SU-DHL-6 (cell line): ENCODE results near the gene SDK2.

Experiments used
- H2AFZ ChIP-seq: fragments of 200-600 bp; sonication (generic); 2 replicates; pipeline ENCODE4 v1.6.1; 2014; ENCODE audit warnings: low read depth, mild to moderate bottlenecking, moderate library complexity, mixed read lengths, antibody characterized with exemption, low read length; ENCODE audit not compliant: severe bottlenecking
- H3F3A ChIP-seq: fragments of 200-600 bp; shearing (Covaris generic); 2 replicates; pipeline ENCODE4 v1.6.0; 2016; ENCODE audit warnings: antibody characterized with exemption, mild to moderate bottlenecking; ENCODE audit not compliant: insufficient read depth
- H3K27ac ChIP-seq: fragments of 200-600 bp; sonication (generic); 2 replicates; pipeline ENCODE4 v1.5.1; 2016; ENCODE audit warnings: low read depth, mild to moderate bottlenecking, low read length, moderate library complexity, mixed read lengths
- H3K27me3 ChIP-seq: fragments of 200-600 bp; sonication (generic), shearing (Covaris generic); 2 replicates; pipeline ENCODE4 v1.6.0; 2014; ENCODE audit warnings: mild to moderate bottlenecking, low read length
- H3K36me3 ChIP-seq: fragments of 200-600 bp; sonication (generic); 2 replicates; pipeline ENCODE4 v1.6.1; 2014; ENCODE audit warnings: mild to moderate bottlenecking, low read length, mixed read lengths
- H3K4me2 ChIP-seq: fragments of 300-600, 200-600 bp; shearing (Covaris generic), sonication (generic); 2 replicates; pipeline ENCODE4 v1.6.0; 2014; ENCODE audit warnings: low read length, low read depth, mild to moderate bottlenecking; ENCODE audit not compliant: poor library complexity, severe bottlenecking
- H3K4me3 ChIP-seq: fragments of 200-600 bp; sonication (generic); 2 replicates; pipeline ENCODE4 v1.5.1; 2014; ENCODE audit warnings: antibody characterized with exemption, low read length, mild to moderate bottlenecking, mixed read lengths; ENCODE audit not compliant: insufficient read depth, poor library complexity, severe bottlenecking
- H3K79me2 ChIP-seq: fragments of 200-600 bp; sonication (generic); 2 replicates; pipeline ENCODE4 v1.6.1; 2014; ENCODE audit warnings: mild to moderate bottlenecking, low read length, moderate library complexity; ENCODE audit not compliant: insufficient read depth
- H3K9ac ChIP-seq: fragments of 200-600 bp; sonication (generic); 2 replicates; pipeline ENCODE4 v1.7.0; 2014; ENCODE audit warnings: mild to moderate bottlenecking, low read length
- H3K9me2 ChIP-seq: fragments of 200-600 bp; sonication (generic); replicated peaks from 2 replicates; pipeline ENCODE4 v1.6.1; 2014; ENCODE audit warnings: low read length; ENCODE audit not compliant: insufficient read depth
- H3K9me3 ChIP-seq: fragments of 200-600 bp; sonication (generic); 2 replicates; pipeline ENCODE4 v1.6.1; 2014; ENCODE audit warnings: low read length, mixed read lengths; ENCODE audit not compliant: insufficient read depth
- H4K20me1 ChIP-seq: fragments of 200-600 bp; sonication (generic); 2 replicates; pipeline ENCODE4 v1.6.1; 2014; ENCODE audit warnings: low read depth, mild to moderate bottlenecking, antibody characterized with exemption, low read length, moderate library complexity, mixed read lengths
- EZH2phosphoT487 ChIP-seq: fragments of 200-600 bp; sonication (generic), shearing (Covaris generic); conservative IDR thresholded peaks from 2 replicates; pipeline ENCODE4 v1.6.1; 2018; ENCODE audit warnings: mild to moderate bottlenecking, antibody characterized with exemption, low read length, moderate library complexity, mixed read lengths
- TF ChIP-seq, protein P1 (sequence below): fragments of 200-600 bp; sonication (generic); IDR thresholded peaks from one replicate; pipeline ENCODE4 v1.5.1; 2017; ENCODE audit warnings: antibody characterized with exemption, mild to moderate bottlenecking, low read length, moderate library complexity; ENCODE audit not compliant: insufficient read depth, poor library complexity, severe bottlenecking

SDK2 gene

DNA sequence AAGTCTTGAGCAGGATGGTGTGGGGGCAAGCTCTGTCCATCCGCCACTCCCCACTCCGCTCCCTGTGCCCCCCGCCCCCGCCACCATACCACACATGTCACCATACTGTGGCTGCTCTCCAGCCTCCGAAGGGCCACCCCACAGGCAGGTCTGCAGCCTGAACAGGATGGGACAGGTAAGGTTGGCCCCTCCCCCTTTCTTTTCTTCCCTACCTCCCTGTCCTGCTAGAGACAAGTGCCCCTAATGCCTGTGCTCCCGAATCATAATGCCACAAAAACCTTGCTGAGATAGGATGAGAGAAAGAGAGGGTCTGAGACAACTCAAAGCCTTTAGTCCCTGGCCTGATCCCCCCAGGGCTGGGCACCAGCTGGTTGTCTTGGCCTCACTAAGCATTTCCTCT is 84.7 kb downstream of the SDK2 start:
- H3K27ac ChIP-seq: no peak overlapping the region
- no peaks in the 10 kb centered on the region for H3K9me3 ChIP-seq
- H3K27me3 ChIP-seq: no peaks in the 10 kb centered on the region
- no peak overlapping the region for H3K4me3 ChIP-seq
- no peaks in the 10 kb centered on the region for H3K79me2 ChIP-seq
- H4K20me1 ChIP-seq: no peaks in the 10 kb centered on the region
- TF ChIP-seq EZH2phosphoT487: no peak
- TF ChIP-seq, protein P1, sequence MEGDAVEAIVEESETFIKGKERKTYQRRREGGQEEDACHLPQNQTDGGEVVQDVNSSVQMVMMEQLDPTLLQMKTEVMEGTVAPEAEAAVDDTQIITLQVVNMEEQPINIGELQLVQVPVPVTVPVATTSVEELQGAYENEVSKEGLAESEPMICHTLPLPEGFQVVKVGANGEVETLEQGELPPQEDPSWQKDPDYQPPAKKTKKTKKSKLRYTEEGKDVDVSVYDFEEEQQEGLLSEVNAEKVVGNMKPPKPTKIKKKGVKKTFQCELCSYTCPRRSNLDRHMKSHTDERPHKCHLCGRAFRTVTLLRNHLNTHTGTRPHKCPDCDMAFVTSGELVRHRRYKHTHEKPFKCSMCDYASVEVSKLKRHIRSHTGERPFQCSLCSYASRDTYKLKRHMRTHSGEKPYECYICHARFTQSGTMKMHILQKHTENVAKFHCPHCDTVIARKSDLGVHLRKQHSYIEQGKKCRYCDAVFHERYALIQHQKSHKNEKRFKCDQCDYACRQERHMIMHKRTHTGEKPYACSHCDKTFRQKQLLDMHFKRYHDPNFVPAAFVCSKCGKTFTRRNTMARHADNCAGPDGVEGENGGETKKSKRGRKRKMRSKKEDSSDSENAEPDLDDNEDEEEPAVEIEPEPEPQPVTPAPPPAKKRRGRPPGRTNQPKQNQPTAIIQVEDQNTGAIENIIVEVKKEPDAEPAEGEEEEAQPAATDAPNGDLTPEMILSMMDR: no peak
- no peak overlapping the region for H2AFZ ChIP-seq
- H3F3A ChIP-seq: no peaks in the 10 kb centered on the region
- no peaks in the 10 kb centered on the region for H3K36me3 ChIP-seq
- no peak overlapping the region for H3K9ac ChIP-seq
- H3K9me2 ChIP-seq: no peaks in the 10 kb centered on the region
- no peak overlapping the region for H3K4me2 ChIP-seq

DNA sequence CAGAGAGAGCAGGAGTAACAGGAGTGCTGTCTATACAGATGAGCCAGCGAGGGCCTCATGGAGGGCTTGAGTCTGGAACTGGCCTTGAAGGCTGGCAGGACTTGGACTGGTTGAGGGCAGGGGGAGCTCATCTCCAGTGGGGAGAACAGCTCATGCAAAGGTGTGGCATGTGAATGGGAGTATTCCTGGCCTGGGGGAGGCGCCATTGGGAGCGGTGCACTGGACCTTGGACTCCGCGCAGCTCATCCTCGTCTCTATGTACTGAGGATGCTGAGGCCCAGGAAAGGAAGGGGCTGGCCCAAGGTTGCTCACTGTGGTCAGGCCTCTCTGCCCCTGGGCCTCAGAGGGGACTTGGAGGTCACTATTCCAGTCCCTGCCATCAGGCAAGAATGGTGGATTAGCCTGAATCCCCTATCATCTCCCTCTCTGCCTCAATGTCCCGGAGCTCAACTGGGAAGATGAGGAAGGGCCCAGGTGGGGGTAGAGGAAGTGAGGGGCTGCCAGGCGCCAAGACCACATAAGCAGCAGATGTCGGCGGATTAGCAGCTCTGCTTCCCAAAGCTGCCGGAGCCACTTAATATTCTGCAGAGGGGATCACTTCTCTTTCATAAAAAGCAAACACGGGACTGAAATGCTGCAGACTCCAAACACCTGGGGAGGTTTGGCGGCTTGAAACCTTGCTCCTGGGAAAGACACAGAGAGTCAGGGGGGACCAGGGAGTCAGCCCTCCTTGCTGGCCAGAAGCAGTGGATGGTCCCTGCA is 88.9 kb downstream of the SDK2 start:
- H3K9ac ChIP-seq: no peak overlapping the region
- no peak for TF ChIP-seq EZH2phosphoT487
- TF ChIP-seq, protein P1: no peak
- no peaks in the 10 kb centered on the region for H3K79me2 ChIP-seq
- no peak overlapping the region for H2AFZ ChIP-seq
- no peaks in the 10 kb centered on the region for H3K27me3 ChIP-seq
- H3K9me3 ChIP-seq: no peaks in the 10 kb centered on the region
- no peaks in the 10 kb centered on the region for H3F3A ChIP-seq
- H4K20me1 ChIP-seq: no peaks in the 10 kb centered on the region
- no peaks in the 10 kb centered on the region for H3K36me3 ChIP-seq
- no peak overlapping the region for H3K27ac ChIP-seq
- no peak overlapping the region for H3K4me3 ChIP-seq
- no peak overlapping the region for H3K4me2 ChIP-seq
- H3K9me2 ChIP-seq: no peaks in the 10 kb centered on the region

DNA sequence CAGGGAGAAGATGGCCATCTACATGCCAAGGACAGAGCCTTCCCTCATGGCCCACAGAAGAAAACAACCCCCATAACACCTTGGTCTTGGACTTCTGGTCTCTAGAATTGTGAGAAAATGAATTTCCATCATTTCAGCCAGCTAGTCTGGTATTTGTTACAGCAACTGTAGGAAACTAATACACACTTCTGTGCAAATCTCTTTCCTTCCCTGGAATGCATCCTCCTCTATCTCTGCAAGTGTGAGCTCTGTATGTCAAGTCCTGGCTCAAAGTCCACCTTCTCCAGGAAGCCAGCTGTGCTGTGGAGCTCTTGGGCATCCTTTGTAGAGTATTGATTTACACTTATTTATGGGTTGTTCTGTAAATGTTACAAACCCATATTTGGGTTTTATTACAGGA is 89.7 kb downstream of the SDK2 start:
- TF ChIP-seq, protein P1: no peak
- TF ChIP-seq EZH2phosphoT487: no peak
- no peaks in the 10 kb centered on the region for H3K79me2 ChIP-seq
- H4K20me1 ChIP-seq: no peaks in the 10 kb centered on the region
- H3K9me2 ChIP-seq: no peaks in the 10 kb centered on the region
- no peaks in the 10 kb centered on the region for H3K9me3 ChIP-seq
- no peak overlapping the region for H3K27ac ChIP-seq
- no peak overlapping the region for H3K4me2 ChIP-seq
- H3F3A ChIP-seq: no peaks in the 10 kb centered on the region
- H3K36me3 ChIP-seq: no peaks in the 10 kb centered on the region
- H3K27me3 ChIP-seq: no peaks in the 10 kb centered on the region
- no peak overlapping the region for H2AFZ ChIP-seq
- H3K4me3 ChIP-seq: no peak overlapping the region
- no peak overlapping the region for H3K9ac ChIP-seq
